NCI-H1092 treated with DMSO at 0.1 percent for 48 hours (cell line): ENCODE data around the gene LMF1.
"Not testable (repeated sequence)": the region's sequence is repeated elsewhere in the genome, so short reads cannot be mapped to it uniquely, and the experiment has no call there.

Experiments
- DNase-seq: peaks from one replicate; lab custom pipeline; 2025; lab: John Stamatoyannopoulos, UW

The LMF1 gene

DNA sequence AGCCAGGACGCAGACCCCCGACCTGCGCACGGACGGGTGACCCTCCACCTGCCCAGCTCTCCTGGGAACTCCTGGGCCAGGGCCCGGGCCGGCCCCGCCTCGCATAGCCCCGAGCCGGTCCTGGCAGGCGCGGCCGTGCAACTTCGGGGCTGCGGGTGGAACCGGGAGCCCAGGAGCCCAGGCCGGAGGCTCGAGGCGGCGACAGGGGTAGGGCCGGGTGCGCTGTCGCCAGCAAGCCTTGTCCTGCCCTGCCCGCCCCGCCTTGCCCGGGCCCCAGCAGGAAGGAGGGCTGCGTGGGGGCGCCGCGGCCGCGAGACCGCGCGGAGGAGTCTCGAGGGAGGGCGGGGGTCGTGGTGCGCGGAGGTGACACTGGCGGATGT lies 408 bp downstream of the LMF1 start:
- DNase-seq = no peak

DNA sequence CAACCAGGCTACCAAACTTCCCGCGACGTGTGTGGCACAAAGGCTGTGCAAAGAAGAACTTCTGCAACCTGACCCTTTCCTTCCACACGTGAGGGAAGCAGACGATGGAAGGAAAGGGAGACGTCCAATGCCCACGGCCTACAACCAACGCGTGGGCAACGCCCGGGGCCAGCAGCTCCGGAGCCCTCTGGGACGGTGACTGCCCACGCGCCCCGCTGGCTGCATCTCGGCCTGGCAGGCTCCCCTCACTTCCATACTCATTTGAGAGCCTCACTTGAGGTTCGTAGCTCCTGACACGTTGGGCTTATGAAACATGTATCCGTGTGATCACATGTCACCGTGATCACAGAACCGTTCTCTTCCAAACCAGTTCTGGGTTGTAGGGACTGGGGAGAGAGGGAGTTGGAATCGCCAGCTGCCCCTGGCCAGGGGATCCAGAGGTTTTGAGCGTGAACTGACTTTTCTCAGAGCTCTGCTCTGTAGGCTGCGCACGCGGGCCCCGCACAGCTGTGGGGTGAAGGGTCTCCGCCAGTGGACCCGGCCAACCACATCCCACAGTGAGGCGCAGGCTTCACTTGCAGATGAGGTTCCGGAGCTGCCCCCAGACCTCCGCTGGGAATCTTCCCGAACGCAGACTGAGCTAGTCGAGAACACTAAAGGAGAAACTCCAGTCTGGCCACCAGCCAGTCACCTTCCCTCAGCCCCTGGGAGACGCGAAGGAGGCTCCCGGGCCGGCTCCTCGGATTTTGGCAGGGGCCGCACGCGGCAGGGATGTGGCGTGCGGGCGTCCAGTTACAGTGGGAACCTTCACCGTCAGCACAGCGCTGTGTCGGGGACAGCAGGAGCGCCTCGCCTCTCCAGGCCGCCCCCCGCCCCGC lies 1.0 kb downstream of the LMF1 start:
- DNase-seq = no peak

- no peak for DNase-seq
Observed at GRCh38 chr16:968620-969019, 2.2 kb downstream of the LMF1 start.

DNA sequence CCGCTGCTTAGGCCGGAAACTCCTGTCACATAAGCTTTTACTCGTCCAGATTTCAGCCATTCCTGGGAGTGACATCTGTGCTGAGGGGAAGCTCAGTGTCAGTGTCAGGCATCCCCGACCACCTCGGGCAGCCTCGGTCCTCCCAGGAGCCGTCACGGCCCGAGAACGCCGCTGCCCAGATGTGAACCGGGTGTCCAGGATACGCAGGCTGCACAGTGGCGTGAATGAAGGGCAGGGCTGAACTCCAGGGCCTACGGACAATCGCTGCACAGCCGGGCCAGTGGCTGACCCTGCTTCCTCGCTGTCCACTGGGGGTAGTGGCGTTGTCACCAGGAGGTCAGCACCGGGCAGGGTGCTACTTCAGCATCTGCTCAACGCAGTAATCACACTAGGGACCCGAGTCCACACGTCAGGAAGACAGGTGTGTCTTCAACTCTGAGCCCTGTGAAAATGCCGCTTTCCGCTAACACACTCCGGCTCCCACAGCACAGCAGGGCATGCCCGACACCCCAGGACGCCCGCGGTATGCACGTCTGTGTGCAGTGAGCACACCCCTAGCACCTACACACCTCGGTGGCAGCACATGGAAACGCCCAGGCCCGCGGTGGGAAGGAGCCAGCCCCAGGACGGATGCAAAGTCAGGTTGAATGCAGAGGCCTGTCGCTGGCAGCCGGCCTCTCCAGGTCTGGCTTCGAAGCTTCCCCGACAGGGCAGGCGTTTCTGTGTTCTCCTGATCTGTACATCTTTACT lies 3.1 kb downstream of the LMF1 start:
- no peak for DNase-seq

DNA sequence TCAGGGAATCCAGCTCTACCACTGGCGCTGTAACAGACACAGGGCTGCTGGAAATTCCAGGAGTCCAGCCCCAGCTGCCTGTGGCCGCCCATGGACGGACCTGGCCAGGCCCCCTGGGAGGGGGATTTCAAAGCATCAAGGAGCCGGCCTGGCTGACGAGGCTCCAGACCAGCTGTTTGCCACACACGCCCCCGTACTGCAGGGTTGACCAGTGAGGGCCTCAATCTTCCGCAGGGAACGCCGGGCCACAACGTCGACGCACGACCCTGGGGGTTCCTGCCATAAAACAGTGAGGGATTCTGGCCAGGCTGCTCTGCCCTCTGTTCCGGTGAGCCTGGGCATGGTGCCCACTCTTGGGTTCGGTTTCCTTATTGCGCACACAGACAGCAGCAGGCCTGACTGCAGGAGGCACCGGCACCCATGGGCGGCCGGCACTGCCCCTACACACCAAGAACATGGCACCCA lies 3.7 kb downstream of the LMF1 start:
- no peak for DNase-seq

- DNase-seq = no peak
Observed at GRCh38 chr16:966505-966904, 4.3 kb downstream of the LMF1 start.

- DNase-seq = no peak
Observed at GRCh38 chr16:966035-966434, 4.7 kb downstream of the LMF1 start.

DNA sequence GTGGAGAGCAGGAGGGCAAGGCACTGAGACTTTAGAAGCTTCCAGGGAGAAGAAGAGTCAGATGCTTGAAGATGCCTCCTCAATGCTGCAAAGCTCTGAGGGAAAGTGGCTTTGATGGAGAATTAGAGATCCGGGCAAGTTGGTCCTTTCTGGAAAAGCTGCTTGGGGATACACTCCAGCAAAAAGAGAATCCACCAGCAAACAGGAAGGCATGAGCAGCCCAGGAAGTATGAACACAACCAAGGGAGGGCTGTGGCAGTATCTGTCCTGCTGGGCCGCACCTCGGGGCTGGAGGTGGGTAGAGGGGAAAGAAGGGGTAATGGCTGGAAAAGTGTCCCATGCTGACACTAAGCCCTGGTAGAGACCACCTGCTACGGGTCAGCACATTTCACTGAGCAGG lies 5.3 kb downstream of the LMF1 start:
- DNase-seq = no peak

- no peak for DNase-seq
Observed at GRCh38 chr16:965036-965395, 5.8 kb downstream of the LMF1 start.

DNA sequence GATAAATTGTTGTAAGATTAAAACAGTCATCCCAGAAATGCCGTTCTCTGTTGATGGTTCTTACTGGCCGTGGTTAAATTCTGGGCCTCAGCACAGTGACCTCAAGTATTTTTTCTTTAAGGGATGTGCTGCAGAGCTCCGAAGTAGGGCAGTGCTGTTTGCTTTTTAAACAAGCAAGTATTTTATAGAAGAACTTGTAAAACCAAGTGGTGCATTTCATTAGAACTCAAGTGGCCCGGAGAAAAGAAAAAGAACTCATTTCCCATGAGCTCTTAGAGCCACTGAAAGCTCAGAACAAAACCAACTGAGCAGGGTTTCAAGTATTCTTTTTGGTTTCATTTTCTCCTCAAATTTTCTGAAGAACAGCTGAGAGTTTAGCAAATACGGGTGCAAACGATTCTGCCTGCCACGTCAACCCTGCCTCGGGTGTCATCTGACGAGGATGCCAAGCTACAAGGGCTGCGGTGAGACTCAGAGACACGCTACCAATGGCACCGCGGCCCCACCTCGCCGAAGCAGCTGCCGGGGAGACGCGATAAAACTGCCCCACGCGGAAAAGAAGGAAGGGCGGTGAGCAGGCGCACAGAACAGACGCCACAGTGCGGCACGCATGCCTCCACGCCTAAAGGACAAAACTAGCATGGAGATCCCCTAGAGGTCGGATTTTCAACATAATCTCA lies 6.3 kb downstream of the LMF1 start:
- DNase-seq = no peak

- no peak for DNase-seq
Observed at GRCh38 chr16:963913-964312, 6.9 kb downstream of the LMF1 start.

- no peak for DNase-seq
Observed at GRCh38 chr16:962901-963814, 7.6 kb downstream of the LMF1 start.

GRCh38 chr16:962366-962765 lies 8.4 kb downstream of the LMF1 start:
- no peak for DNase-seq

DNA sequence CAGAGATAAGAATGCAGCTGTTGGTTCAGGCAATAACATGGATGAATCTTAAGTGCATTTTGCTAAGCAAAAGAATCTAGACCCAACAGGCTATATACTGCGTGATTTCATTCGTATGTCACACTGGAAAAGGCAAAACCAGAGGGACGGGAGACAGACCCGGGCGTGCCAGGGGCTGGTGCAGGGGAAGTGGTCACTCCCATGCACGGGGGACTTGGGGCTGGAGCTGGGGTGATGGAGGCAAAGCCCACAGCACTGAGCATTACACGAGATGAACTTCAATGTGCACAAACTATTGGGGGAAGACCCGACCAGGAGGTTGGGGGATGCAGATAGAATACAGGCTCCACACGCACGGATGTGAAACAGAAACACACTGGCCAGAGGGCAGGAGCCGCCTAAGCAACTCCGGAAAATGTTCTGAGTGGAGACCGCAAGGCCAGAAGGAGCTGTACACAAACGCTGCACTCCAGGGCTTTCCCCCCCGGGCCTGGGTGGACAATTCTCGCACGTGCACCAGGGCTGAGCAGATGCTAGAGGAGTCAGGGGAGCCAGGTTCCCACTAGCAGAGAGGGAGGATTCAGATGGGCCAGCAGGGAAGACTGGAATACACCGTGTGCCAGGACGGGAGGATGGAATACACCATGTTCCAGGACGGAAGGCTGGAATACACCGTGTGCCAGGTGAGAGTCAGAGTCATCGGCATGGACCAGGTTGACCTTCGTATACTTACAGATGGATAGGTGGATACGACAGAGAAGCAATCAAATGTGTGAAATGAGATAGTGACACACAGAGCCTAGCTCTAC lies 11.3 kb downstream of the LMF1 start:
- DNase-seq = no peak

DNA sequence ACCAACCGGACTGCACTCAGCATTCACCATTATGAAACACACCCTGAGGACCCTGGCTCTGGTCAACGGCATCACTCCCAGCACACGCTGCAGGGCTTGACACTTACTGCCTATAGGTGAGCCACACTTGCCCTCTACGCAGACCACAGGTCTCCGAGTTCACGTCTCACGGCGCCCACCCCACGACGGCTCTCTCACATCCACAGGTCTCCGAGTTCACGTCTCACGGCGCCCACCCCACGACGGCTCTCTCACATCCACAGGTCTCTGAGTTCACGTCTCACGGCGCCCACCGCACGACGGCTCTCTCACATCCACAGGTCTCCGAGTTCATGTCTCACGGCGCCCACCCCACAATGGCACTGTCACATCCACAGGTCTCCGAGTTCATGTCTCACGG lies 15.0 kb downstream of the LMF1 start:
- DNase-seq = not testable (repeated sequence)

- DNase-seq = not testable (repeated sequence)
Observed at GRCh38 chr16:953818-954217, 17.0 kb downstream of the LMF1 start.

DNA sequence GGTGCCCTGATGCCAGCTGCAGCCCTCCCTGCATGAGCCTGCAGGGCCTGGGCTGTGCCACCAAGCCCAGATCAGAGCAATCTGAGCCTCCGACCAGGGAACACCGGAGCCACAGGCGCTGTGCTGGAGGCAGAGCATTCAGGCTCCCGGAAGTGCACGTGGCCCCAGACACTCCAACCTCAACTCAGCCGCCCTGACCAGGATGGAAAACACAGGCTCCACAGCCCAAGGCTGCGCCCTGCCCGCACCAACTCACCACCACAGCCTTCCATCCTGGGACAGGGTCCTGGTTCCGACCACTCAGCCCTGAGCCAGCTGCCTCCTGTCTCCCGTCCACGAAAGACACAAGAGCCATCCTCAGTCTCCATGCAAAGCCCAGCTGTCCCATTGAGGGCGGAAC lies 18.5 kb downstream of the LMF1 start:
- no peak for DNase-seq

DNA sequence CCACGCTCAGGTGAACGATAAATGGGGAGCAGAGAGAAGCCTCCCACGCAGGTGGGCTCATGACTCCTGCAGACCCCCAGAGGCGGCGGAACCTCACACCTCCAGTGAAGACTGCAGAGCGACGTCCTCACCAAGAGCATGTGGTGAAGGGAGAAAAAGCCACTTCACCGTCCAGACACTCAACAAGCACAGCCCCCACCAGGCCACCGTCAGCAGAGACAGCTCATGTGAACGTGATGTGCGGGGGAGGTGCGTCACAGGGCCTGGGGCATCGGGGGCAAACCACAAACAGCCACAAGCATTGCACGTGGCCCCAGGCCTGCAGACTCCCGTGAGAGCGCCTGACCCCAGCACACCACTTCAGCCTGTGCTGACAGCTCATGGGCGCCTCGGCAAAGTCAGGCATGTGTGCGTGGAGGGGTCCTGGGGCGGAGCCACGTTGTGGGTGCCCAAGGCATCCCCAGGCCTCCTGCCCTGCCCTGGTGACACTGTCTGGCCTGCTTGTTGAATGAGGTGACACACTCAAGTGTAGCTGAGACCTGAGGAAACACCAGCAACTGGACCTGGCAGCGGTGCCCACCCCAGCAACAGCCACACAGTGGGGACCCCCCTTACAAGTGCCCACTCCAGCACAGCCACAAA lies 19.0 kb downstream of the LMF1 start:
- no peak for DNase-seq

GRCh38 chr16:950733-951573 lies 19.8 kb downstream of the LMF1 start:
- not testable (repeated sequence) for DNase-seq
